Fibroblast of skin of abdomen (primary cell): ENCODE data around the gene TTL.
A peak's percentile ranks its signal among the peaks of the same experiment; 100 is the strongest.
"Not testable (repeated sequence)": the region's sequence is repeated elsewhere in the genome, so short reads cannot be mapped to it uniquely, and the experiment has no call there.

ENCODE experiments used
- DNase-seq: peaks from one replicate; pipeline ENCODE4 v3.0.0-alpha.2; 2013

The TTL gene

GRCh38 chr2:112523291-112523777 is 41.4 kb downstream of the TTL start:
- DNase-seq = no peak

- DNase-seq = not testable (repeated sequence)
These were observed 42.3 kb downstream of the TTL start for GRCh38 chr2:112524276-112524675.

- DNase-seq = no peak
These were observed 46.6 kb downstream of the TTL start for GRCh38 chr2:112528541-112528940.

- no peak for DNase-seq
These were observed 47.8 kb downstream of the TTL start for GRCh38 chr2:112529757-112530156.

GRCh38 chr2:112530728-112531127 is 48.8 kb downstream of the TTL start:
- no peak for DNase-seq

- DNase-seq = no peak
These were observed 52.9 kb downstream of the TTL start for GRCh38 chr2:112534826-112535225.

GRCh38 chr2:112536665-112537064 is 54.7 kb downstream of the TTL start:
- DNase-seq = not testable (repeated sequence)

- no peak for DNase-seq
These were observed 57.4 kb downstream of the TTL start for GRCh38 chr2:112539306-112539705.

GRCh38 chr2:112540906-112541305 is 59.0 kb downstream of the TTL start:
- no peak for DNase-seq

- DNase-seq = peak; percentile 68
These were observed 59.6 kb downstream of the TTL start for GRCh38 chr2:112541315-112542122.

- peak; percentile 77 for DNase-seq
These were observed 60.4 kb downstream of the TTL start, which contains the start of gene POLR1B for GRCh38 chr2:112542123-112542983. POLR1B (plus strand) TSS chr2:112542465; CDS start chr2:112542495, 30 bp downstream.

- DNase-seq = peak; percentile 1
These were observed 61.2 kb downstream of the TTL start for GRCh38 chr2:112542984-112543661.

GRCh38 chr2:112547333-112547732 is 65.4 kb downstream of the TTL start:
- DNase-seq = peak; percentile 23

GRCh38 chr2:112548980-112549379 is 67.0 kb downstream of the TTL start:
- DNase-seq = no peak

- DNase-seq = no peak
These were observed 84.1 kb downstream of the TTL start for GRCh38 chr2:112566104-112566503.

- not testable (repeated sequence) for DNase-seq
These were observed 84.6 kb downstream of the TTL start for GRCh38 chr2:112566508-112566907.

GRCh38 chr2:112572005-112572404 is 90.0 kb downstream of the TTL start:
- no peak for DNase-seq

GRCh38 chr2:112577756-112578155 is 95.8 kb downstream of the TTL start:
- peak; percentile 23 for DNase-seq

GRCh38 chr2:112579241-112579640 is 97.3 kb downstream of the TTL start:
- peak; percentile 89 for DNase-seq

- DNase-seq = no peak
These were observed 98.1 kb downstream of the TTL start for GRCh38 chr2:112580084-112580483.

- peak; percentile 61 for DNase-seq
These were observed 100.4 kb downstream of the TTL start for GRCh38 chr2:112582314-112582746.

GRCh38 chr2:112583497-112584133 is 101.7 kb downstream of the TTL start:
- DNase-seq = no peak
